Spleen (tissue), 7 donors: ENCODE data around the gene HOXC5.

Experiments
- CTCF ChIP-seq, 11 experiments: fragments of 200-600 bp in 7 of 11; fragments of 450-650 bp in 4 of 11; sonication (generic) in 4 of 11; IDR thresholded peaks in 8 of 11; conservative IDR thresholded peaks in 3 of 11; 1 replicate in 7 of 11; 2 replicates in 4 of 11; pipeline versions ENCODE4 v1.4.0 to v1.8.0; 2016 to 2021; ENCODE audit warnings: antibody characterized with exemption in 11 of 11, inconsistent platforms in 4 of 11, mild to moderate bottlenecking in 1 of 11
- POLR2A ChIP-seq, 3 donors: fragments of 450-650 bp; IDR thresholded peaks; one replicate each; pipeline ENCODE4 v1.5.1; 2017; ENCODE audit warnings: antibody characterized with exemption in 3 of 3, mild to moderate bottlenecking in 1 of 3
- POLR2AphosphoS5 ChIP-seq, 3 donors: sonication (generic); formaldehyde crosslinking; IDR thresholded peaks; one replicate each; pipeline ENCODE4 v1.5.1; 2017; ENCODE audit warnings: antibody characterized with exemption in 3 of 3
- donor health status: DM: no; HTN: no; CAD: no; lungs with moderate emphysema.
- donor health status: DM: no; HTN: no; CAD: no.
- donor health status: DM: no; HTN: no; CAD: no.

GRCh38 chr12:54066408-54066807 lies 33.6 kb downstream of the HOXC5 start:
- no peak for TF ChIP-seq CTCF (IDR thresholded peaks at IDR 0.05 in 8 of 11, conservative IDR thresholded peaks at IDR 0.05 in 3 of 11)
- no peak for TF ChIP-seq POLR2AphosphoS5 (IDR thresholded peaks at IDR 0.05)
- no peak for TF ChIP-seq POLR2A (IDR thresholded peaks at IDR 0.05)
